Measurements from ENCODE around the gene EPB41L1.

DNA sequence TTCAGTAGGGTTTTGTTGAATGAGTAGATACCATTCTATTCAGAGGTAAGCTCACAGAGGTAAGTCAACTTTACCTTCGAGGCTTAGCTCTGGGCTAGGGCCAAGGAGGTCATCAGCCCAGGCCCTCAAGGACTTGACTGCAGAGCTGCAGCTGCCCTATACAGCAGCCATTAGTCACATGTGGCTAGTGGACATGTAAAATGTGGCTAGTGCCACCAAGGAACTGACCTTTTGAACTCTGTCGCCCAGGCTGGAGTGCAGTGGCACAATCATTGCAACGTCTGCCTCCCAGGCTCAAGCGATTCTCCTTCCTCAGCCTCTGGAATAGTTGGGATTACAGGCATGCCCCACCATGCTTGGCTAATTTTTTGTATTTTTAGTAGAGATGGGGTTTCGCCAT is 47.9 kb upstream of the EPB41L1 start:
- TF ChIP-seq, protein P1, sequence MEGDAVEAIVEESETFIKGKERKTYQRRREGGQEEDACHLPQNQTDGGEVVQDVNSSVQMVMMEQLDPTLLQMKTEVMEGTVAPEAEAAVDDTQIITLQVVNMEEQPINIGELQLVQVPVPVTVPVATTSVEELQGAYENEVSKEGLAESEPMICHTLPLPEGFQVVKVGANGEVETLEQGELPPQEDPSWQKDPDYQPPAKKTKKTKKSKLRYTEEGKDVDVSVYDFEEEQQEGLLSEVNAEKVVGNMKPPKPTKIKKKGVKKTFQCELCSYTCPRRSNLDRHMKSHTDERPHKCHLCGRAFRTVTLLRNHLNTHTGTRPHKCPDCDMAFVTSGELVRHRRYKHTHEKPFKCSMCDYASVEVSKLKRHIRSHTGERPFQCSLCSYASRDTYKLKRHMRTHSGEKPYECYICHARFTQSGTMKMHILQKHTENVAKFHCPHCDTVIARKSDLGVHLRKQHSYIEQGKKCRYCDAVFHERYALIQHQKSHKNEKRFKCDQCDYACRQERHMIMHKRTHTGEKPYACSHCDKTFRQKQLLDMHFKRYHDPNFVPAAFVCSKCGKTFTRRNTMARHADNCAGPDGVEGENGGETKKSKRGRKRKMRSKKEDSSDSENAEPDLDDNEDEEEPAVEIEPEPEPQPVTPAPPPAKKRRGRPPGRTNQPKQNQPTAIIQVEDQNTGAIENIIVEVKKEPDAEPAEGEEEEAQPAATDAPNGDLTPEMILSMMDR (IDR thresholded peaks at IDR 0.05), result no peak
- no peak for TF ChIP-seq SP1 (CRISPR knock-in tag; conservative IDR thresholded peaks at IDR 0.05)
- TF ChIP-seq NFYB (CRISPR knock-in tag; conservative IDR thresholded peaks at IDR 0.05; ENCODE audit: low read depth), result no peak
